Measurements from ENCODE around the gene TFR2. TPM values are rescaled to one million over a fixed set of nuclear protein-coding genes. Genes with fewer than 3 reads are reported as not detected.

TFR2 gene
- total and polyA plus RNA-seq, 2 donors (not counting 1 experiment from before 2014, with no cell fraction given): 5.9 to 10.0 TPM

GRCh38 chr7:100572949-100573675 is 68.2 kb downstream of the TFR2 start:
- Mint-ChIP-seq H3K27ac (no peak overlapping the region), H3K27me3 (no peaks in the 10 kb centered on the region), H3K9me3 (ENCODE audit: insufficient read depth) (no peaks in the 10 kb centered on the region), H3K4me3 (no peak overlapping the region), H3K4me1 (peaks cover 26% of the 10 kb centered on the region)
- Histone ChIP-seq H3K9me3 (ENCODE audit: control extremely low read depth in 1 of 3, control insufficient read depth in 2 of 3, insufficient read depth in 1 of 3, low read length in 2 of 3) (no peaks in the 10 kb centered on the region), H3K4me1 (ENCODE audit: control insufficient read depth in 2 of 2, insufficient read depth in 2 of 2, low read length in 2 of 2) (peaks cover 29 to 37% of the 10 kb centered on the region in 2 donors), H3K4me2 (replicated peaks; ENCODE audit: low read depth, low read length, poor library complexity, severe bottlenecking) (no peak overlapping the region), H2AFZ (ENCODE audit: insufficient read depth, low read depth, low read length, poor library complexity, severe bottlenecking) (no peak overlapping the region), H3K79me2 (ENCODE audit: control insufficient read depth, insufficient read depth, low read length) (peaks cover 9% of the 10 kb centered on the region), H3K9ac (ENCODE audit: low read length) (no peak overlapping the region), H3K4me3 (ENCODE audit: control extremely low read depth in 1 of 5, extremely low read depth in 1 of 5, insufficient read depth in 1 of 5, low read depth in 2 of 5, low read length in 4 of 5) (no peak overlapping the region), H3K36me3 (replicated peaks in 1 of 2; ENCODE audit: control extremely low read depth in 1 of 2, control insufficient read depth in 1 of 2, extremely low read depth in 1 of 2, insufficient read depth in 2 of 2, low read length in 1 of 2) (peaks cover 0 to 41% of the 10 kb centered on the region in 2 experiments), H4K20me1 (ENCODE audit: control insufficient read depth, insufficient read depth, low read length, poor library complexity, severe bottlenecking) (peaks cover 57% of the 10 kb centered on the region), H3K27me3 (replicated peaks in 1 of 4; ENCODE audit: control extremely low read depth in 1 of 4, control insufficient read depth in 3 of 4, insufficient read depth in 4 of 4, low read length in 3 of 4) (no peaks in the 10 kb centered on the region), H3K27ac (ENCODE audit: low read length in 2 of 2) (no peak overlapping the region)
- ChIA-PET POLR2A (no interaction called here), CTCF (interaction anchor here (1.4 kb wide), 1 partner anchor 13 kb away, joined by 3 read pairs; the partner anchor contains the start of gene FBXO24)
- DNase-seq (no peak), ATAC-seq (ENCODE audit: low read depth) (no peak)
- TF ChIP-seq EZH2 (IDR thresholded peaks at IDR 0.05; ENCODE audit: borderline replicate concordance, insufficient read depth, low read depth, low read length, poor library complexity, severe bottlenecking) (no peak), CTCF (IDR thresholded peaks at IDR 0.05) (no peak)
- intact Hi-C loops (cut with micrococcal nuclease): no loop called here
- WGBS (ENCODE audit: insufficient coverage): 97% methylated on average over 25 of the region's 30 CpGs

- no peak overlapping the region for H3K4me3 Mint-ChIP-seq
- no peaks in the 10 kb centered on the region for H3K27me3 ChIP-seq (replicated peaks in 1 of 4; ENCODE audit: control extremely low read depth in 1 of 4, control insufficient read depth in 3 of 4, insufficient read depth in 4 of 4, low read length in 3 of 4)
- H3K27ac Mint-ChIP-seq: no peak overlapping the region
- DNase-seq (no peak), ATAC-seq (ENCODE audit: low read depth) (no peak)
- peaks cover 2% of the 10 kb centered on the region for H3K79me2 ChIP-seq (ENCODE audit: control insufficient read depth, insufficient read depth, low read length)
- 94% methylated on average over 18 of the region's 20 CpGs for WGBS (ENCODE audit: insufficient coverage)
- intact Hi-C loops (cut with micrococcal nuclease): no loop called here
- CTCF ChIA-PET: interaction anchor here (1.4 kb wide), 1 partner anchor 14 kb away, joined by 3 read pairs; the partner anchor contains the start of gene FBXO24
- TF ChIP-seq CTCF (IDR thresholded peaks at IDR 0.05): no peak
- H4K20me1 ChIP-seq (ENCODE audit: control insufficient read depth, insufficient read depth, low read length, poor library complexity, severe bottlenecking): peaks cover 50% of the 10 kb centered on the region
- peaks cover 36 to 44% of the 10 kb centered on the region in 2 donors for H3K4me1 ChIP-seq (ENCODE audit: control insufficient read depth in 2 of 2, insufficient read depth in 2 of 2, low read length in 2 of 2)
- POLR2A ChIA-PET: no interaction called here
- H3K4me2 ChIP-seq (replicated peaks; ENCODE audit: low read depth, low read length, poor library complexity, severe bottlenecking): no peak overlapping the region
- H3K36me3 ChIP-seq (replicated peaks in 1 of 2; ENCODE audit: control extremely low read depth in 1 of 2, control insufficient read depth in 1 of 2, extremely low read depth in 1 of 2, insufficient read depth in 2 of 2, low read length in 1 of 2): peaks cover 0 to 34% of the 10 kb centered on the region in 2 experiments
- H3K27ac ChIP-seq (ENCODE audit: low read length in 2 of 2): no peak overlapping the region
- H3K4me1 Mint-ChIP-seq: peaks cover 33% of the 10 kb centered on the region
- H3K9me3 ChIP-seq (ENCODE audit: control extremely low read depth in 1 of 3, control insufficient read depth in 2 of 3, insufficient read depth in 1 of 3, low read length in 2 of 3): no peaks in the 10 kb centered on the region
- no peaks in the 10 kb centered on the region for H3K27me3 Mint-ChIP-seq
- no peaks in the 10 kb centered on the region for H3K9me3 Mint-ChIP-seq (ENCODE audit: insufficient read depth)
- no peak overlapping the region for H3K4me3 ChIP-seq (ENCODE audit: control extremely low read depth in 1 of 5, extremely low read depth in 1 of 5, insufficient read depth in 1 of 5, low read depth in 2 of 5, low read length in 4 of 5)
- H3K9ac ChIP-seq (ENCODE audit: low read length): no peak overlapping the region
- H2AFZ ChIP-seq (ENCODE audit: insufficient read depth, low read depth, low read length, poor library complexity, severe bottlenecking): no peak overlapping the region
Measured at GRCh38 chr7:100572281-100572948, 68.9 kb downstream of the TFR2 start.

All from B cell (primary cell).